HL-60/S4 (cell line): ENCODE results near the gene WAS.
"Not testable (repeated sequence)": the region's sequence is repeated elsewhere in the genome, so short reads cannot be mapped to it uniquely, and the experiment has no call there.

Experiments used
- in situ Hi-C: fragments of 300-500 bp; cut with MboI; formaldehyde crosslinking; loops from 2 replicates; pipeline ENCODE4 v1.14.3; 2022; ENCODE audit warnings: low sequenced_read_pairs

Gene WAS

GRCh38 chrX:48684134-48684533 is 535 bp downstream of the WAS start:
- in situ Hi-C loops: no loop called here

GRCh38 chrX:48685416-48685815 is 1.8 kb downstream of the WAS start:
- in situ Hi-C loops: no loop called here

- in situ Hi-C loops: no loop called here
Measured at GRCh38 chrX:48688531-48689150, 5.0 kb downstream of the WAS start.

- in situ Hi-C loops: no loop called here
Measured at GRCh38 chrX:48689208-48689920, 5.8 kb downstream of the WAS start.

- in situ Hi-C loops: not testable (repeated sequence)
Measured at GRCh38 chrX:48691746-48692145, 8.1 kb downstream of the WAS start.

GRCh38 chrX:48694776-48695533 is 11.4 kb downstream of the WAS start:
- in situ Hi-C loops: no loop called here

- in situ Hi-C loops: no loop called here
Measured at GRCh38 chrX:48695534-48695896, 11.9 kb downstream of the WAS start.

GRCh38 chrX:48695925-48696300 is 12.3 kb downstream of the WAS start:
- in situ Hi-C loops: no loop called here

GRCh38 chrX:48696301-48696908 is 12.8 kb downstream of the WAS start, which contains the start of gene SUV39H1:
SUV39H1 (plus strand) TSS chrX:48696734; CDS start chrX:48696785, 51 bp downstream.
- in situ Hi-C loops: no loop called here

- in situ Hi-C loops: no loop called here
Measured at GRCh38 chrX:48696909-48697727, 13.5 kb downstream of the WAS start.

GRCh38 chrX:48698306-48698705 is 14.7 kb downstream of the WAS start:
- in situ Hi-C loops: no loop called here

GRCh38 chrX:48700246-48700645 is 16.6 kb downstream of the WAS start:
- in situ Hi-C loops: loop anchor here (25.0 kb wide), 1 partner anchor 88 kb away; no protein-coding TSS in a partner anchor

GRCh38 chrX:48700951-48701653 is 17.5 kb downstream of the WAS start:
- in situ Hi-C loops: loop anchor here (25.0 kb wide), 1 partner anchor 89 kb away; no protein-coding TSS in a partner anchor

GRCh38 chrX:48702032-48702431 is 18.4 kb downstream of the WAS start:
- in situ Hi-C loops: loop anchor here (25.0 kb wide), 1 partner anchor 90 kb away; no protein-coding TSS in a partner anchor

- in situ Hi-C loops: loop anchor here (25.0 kb wide), 1 partner anchor 90 kb away; no protein-coding TSS in a partner anchor
Measured at GRCh38 chrX:48702716-48703115, 19.1 kb downstream of the WAS start.

GRCh38 chrX:48703228-48703627 is 19.6 kb downstream of the WAS start:
- in situ Hi-C loops: loop anchor here (25.0 kb wide), 1 partner anchor 91 kb away; no protein-coding TSS in a partner anchor

GRCh38 chrX:48703642-48704481 is 20.3 kb downstream of the WAS start:
- in situ Hi-C loops: loop anchor here (25.0 kb wide), 1 partner anchor 92 kb away; no protein-coding TSS in a partner anchor

- in situ Hi-C loops: loop anchor here (25.0 kb wide), 1 partner anchor 94 kb away; no protein-coding TSS in a partner anchor
Measured at GRCh38 chrX:48705871-48706270, 22.3 kb downstream of the WAS start.
